Kidney (tissue), 14 donors: ENCODE data around the gene PRND. TPM values are rescaled to one million over a fixed set of nuclear protein-coding genes. Genes with fewer than 3 reads are reported as not detected.

Source experiments
- DNase-seq, 5 donors: peaks; one replicate each; pipeline ENCODE4 v3.0.0-alpha.2; 2013 to 2020
- FAIRE-seq: peaks from 2 replicates; lab custom pipeline; 2012; peaks lifted over from hg19 to GRCh38; lab: Jason Lieb, UNC
- H3K27ac ChIP-seq, 2 donors: one replicate each; pipeline ENCODE4 v1.7.0; 2013; ENCODE audit warnings: low read depth in 2 of 2, low read length in 2 of 2, inconsistent platforms in 1 of 2
- H3K27me3 ChIP-seq: one replicate; pipeline ENCODE4 v1.7.1; 2013; ENCODE audit warnings: low read length, inconsistent platforms; ENCODE audit not compliant: control insufficient read depth, insufficient read depth
- H3K36me3 ChIP-seq, 3 donors: one replicate each; pipeline versions ENCODE4 v1.7.0 to v1.7.1; 2013; ENCODE audit warnings: low read length in 3 of 3, control low read depth in 1 of 3, inconsistent platforms in 1 of 3; ENCODE audit not compliant: insufficient read depth in 3 of 3, control insufficient read depth in 2 of 3
- H3K4me1 ChIP-seq, 3 donors: one replicate each; pipeline versions ENCODE4 v1.7.0 to v1.7.1; 2013; ENCODE audit warnings: low read length in 3 of 3, inconsistent platforms in 1 of 3, low read depth in 1 of 3; ENCODE audit not compliant: control insufficient read depth in 2 of 3, insufficient read depth in 2 of 3
- H3K4me3 ChIP-seq, 3 donors: one replicate each; pipeline versions ENCODE4 v1.7.0 to v1.8.1; 2013; ENCODE audit warnings: low read length in 3 of 3, control low read depth in 1 of 3, inconsistent platforms in 1 of 3
- H3K9ac ChIP-seq, 3 donors: one replicate each; pipeline versions ENCODE4 v1.7.0 to v1.7.1; 2013; ENCODE audit warnings: low read length in 3 of 3, control low read depth in 1 of 3, inconsistent platforms in 1 of 3
- H3K9me3 ChIP-seq, 3 donors: one replicate each; pipeline versions ENCODE4 v1.7.0 to v1.7.1; 2013; ENCODE audit warnings: low read length in 3 of 3, control low read depth in 1 of 3, inconsistent platforms in 1 of 3; ENCODE audit not compliant: control insufficient read depth in 2 of 3, insufficient read depth in 1 of 3
- CTCF ChIP-seq: IDR thresholded peaks from 3 replicates; pipeline ENCODE4 v1.5.1; 2012; ENCODE audit warnings: mild to moderate bottlenecking, moderate library complexity, borderline replicate concordance; ENCODE audit not compliant: insufficient read depth; ENCODE audit errors: extremely low read depth
- intact Hi-C: fragments of 100-400 bp; cut with DNase I; formaldehyde crosslinking; loops from one replicate; pipeline ENCODE4 v1.11.1; 2022
- polyA plus RNA-seq: library from polyadenylated mRNA; stranded (reverse); fragments of 350-450 nt; fragmentation: Illumina TruSeq; extraction: RNeasy Lipid Tissue Mini Kit (QIAGEN cat#74804); gene quantifications from one replicate; pipeline ENCODE4 v1.2.3, GENCODE V29; 2014; ENCODE audit warnings: low read depth, low replicate concordance; ENCODE audit not compliant: insufficient read depth
- total RNA-seq: library from RNA; stranded (reverse); fragmentation: NEBNext Ultra II Directional; extraction: Animal tissue kit (Norgen Biotek cat#: 25700); gene quantifications from one replicate; pipeline ENCODE4 v1.2.1, GENCODE V29; 2021
- donor health status: control.
- donor health status: control.
- donor health status: control.
- donor health status: control.
- donor health status: control.
- donor health status: DM: yes; HTN: yes; CAD: no.
- donor health status: Normal renal cell carcinoma (clear cell type).

PRND gene
- total and polyA plus RNA-seq, 2 donors from 2014 or later, result not detected

DNA sequence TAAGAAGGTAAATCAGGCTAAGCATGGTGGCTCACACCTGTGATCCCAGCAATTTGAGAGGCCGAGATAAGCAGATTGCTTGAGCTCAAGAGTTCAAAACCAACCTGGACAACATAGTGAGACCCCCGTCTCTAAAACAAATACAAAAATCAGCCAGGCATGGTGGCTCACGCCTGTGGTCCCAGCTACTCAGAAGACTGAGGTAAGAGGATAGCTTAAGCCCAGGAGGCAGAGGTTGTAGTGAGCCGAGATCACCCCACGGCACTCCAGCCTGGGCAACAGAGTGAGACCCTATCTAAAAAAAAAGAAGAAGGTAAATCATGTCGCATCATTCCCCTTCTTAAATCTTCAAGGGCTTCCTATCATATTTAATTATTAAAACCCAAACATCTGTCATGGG is 39.0 kb upstream of the PRND start:
- intact Hi-C loops, result no loop called here
- no peak for DNase-seq
- Histone ChIP-seq H3K4me1 (peaks cover 0 to 4% (median 2%) of the 10 kb centered on the region in 3 donors), H3K9me3 (no peaks in the 10 kb centered on the region), H3K9ac (no peak overlapping the region), H3K27me3 (no peaks in the 10 kb centered on the region), H3K27ac (no peak overlapping the region), H3K36me3 (no peaks in the 10 kb centered on the region), H3K4me3 (no peak overlapping the region)
- no peak for TF ChIP-seq CTCF
- no peak for FAIRE-seq

DNA sequence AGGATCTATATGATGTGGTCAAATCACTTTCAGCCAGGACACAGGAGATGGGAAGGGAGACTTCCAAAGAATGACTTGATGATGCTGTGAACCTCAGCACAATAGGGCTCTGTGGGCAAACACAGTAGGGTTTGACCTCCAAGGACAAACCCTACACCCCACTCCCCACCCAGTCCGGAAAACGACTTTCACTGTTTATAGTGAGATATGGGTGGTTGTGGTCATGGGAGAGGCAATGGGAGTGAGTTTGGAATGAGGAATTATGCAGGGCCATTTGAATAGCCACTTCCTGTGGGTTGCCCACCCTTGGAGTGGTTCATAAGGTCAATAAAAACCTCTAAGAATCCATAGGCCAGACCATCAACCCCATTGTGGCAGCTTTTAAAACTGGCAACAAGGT is 38.4 kb upstream of the PRND start:
- intact Hi-C loops, result no loop called here
- no peak for DNase-seq
- H3K27ac ChIP-seq, result no peak overlapping the region
- no peak for FAIRE-seq
- H3K9ac ChIP-seq, result no peak overlapping the region
- H3K27me3 ChIP-seq, result no peaks in the 10 kb centered on the region
- no peaks in the 10 kb centered on the region for H3K9me3 ChIP-seq
- H3K4me3 ChIP-seq, result no peak overlapping the region
- no peak for TF ChIP-seq CTCF
- H3K36me3 ChIP-seq, result no peaks in the 10 kb centered on the region
- peaks cover 0 to 5% (median 4%) of the 10 kb centered on the region in 3 donors for H3K4me1 ChIP-seq

DNA sequence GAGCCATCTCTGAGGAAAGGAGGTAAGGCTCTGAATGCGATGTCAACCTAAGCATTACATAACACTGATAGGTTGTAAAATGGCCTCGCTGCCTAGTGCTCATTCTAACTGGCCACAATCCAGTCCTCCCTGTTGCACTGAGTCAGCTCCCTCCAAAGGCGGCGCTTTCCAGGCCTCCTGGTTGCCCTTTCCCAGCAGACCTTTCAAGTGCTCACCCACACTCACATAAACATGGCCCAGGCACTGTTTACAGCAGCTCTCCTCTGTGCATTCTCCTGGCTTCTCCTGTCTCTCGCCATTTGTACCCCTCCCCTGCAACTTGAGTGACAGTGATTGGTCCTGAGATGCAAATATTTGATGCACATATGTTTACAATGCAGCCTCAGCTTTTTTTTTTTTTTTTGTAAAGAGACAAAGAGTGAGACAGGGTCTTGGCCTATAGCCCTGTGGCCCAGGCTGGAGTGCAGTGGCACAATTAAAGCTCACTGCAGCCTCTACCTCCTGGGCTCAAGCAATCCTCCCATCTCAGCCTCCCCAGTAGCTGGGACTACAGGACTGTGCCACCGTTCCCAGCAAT is 36.8 kb upstream of the PRND start:
- Histone ChIP-seq H3K4me1 (peaks cover 0 to 7% (median 4%) of the 10 kb centered on the region in 3 donors), H3K27me3 (no peaks in the 10 kb centered on the region), H3K27ac (no peak overlapping the region), H3K36me3 (no peaks in the 10 kb centered on the region), H3K9me3 (no peaks in the 10 kb centered on the region), H3K9ac (no peak overlapping the region), H3K4me3 (no peak overlapping the region)
- no peak for DNase-seq
- no peak for FAIRE-seq
- intact Hi-C loops, result no loop called here
- no peak for TF ChIP-seq CTCF

DNA sequence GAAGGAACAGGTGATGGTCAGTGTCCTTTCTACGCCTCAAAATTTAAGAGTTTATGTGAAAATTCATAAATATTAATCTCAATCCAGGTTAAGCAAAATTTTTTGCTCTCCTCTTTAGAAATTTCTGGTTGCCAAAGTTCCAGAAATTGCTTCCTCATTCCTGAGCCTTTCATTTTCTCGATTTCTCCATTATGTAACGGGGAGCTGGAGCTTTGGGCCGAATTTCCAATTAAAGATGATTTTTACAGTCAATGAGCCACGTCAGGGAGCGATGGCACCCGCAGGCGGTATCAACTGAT is 35.8 kb upstream of the PRND start:
- H3K27ac ChIP-seq, result peak overlapping the region; percentile 76 to 78
- no peaks in the 10 kb centered on the region for H3K36me3 ChIP-seq
- DNase-seq, result no peak
- H3K9ac ChIP-seq, result peak overlapping the region in 2 of 3 donors; percentile 59
- intact Hi-C loops, result no loop called here
- peak overlapping the region; percentile 55 to 73 (median 68) for H3K4me3 ChIP-seq
- TF ChIP-seq CTCF, result no peak
- peaks cover 0 to 7% (median 4%) of the 10 kb centered on the region in 3 donors for H3K4me1 ChIP-seq
- H3K9me3 ChIP-seq, result no peaks in the 10 kb centered on the region
- no peaks in the 10 kb centered on the region for H3K27me3 ChIP-seq
- no peak for FAIRE-seq
